Right lobe of liver (tissue), 4 donors: ENCODE measurements around the gene UNC5B.

Source experiments
- CTCF ChIP-seq, 4 donors: fragments of 200-600 bp in 3 of 4; fragments of 450-650 bp in 1 of 4; IDR thresholded peaks; one replicate each; pipeline versions ENCODE4 v1.5.1 to v1.8.0; 2016 to 2022; ENCODE audit warnings: antibody characterized with exemption in 4 of 4, mild to moderate bottlenecking in 2 of 4
- POLR2A ChIP-seq: fragments of 450-650 bp; IDR thresholded peaks from one replicate; pipeline ENCODE4 v1.6.1; 2017; ENCODE audit warnings: antibody characterized with exemption, mild to moderate bottlenecking
- donor health status: DM: no; HTN: no; CAD: no.
- donor health status: DM: no; HTN: no; CAD: no.
- donor health status: DM: no; HTN: yes; CAD: no.

GRCh38 chr10:71176661-71177060 lies 35.7 kb upstream of the UNC5B start:
- TF ChIP-seq CTCF (IDR thresholded peaks at IDR 0.05), result no peak
- no peak for TF ChIP-seq POLR2A
